Stimulated activated CD8-positive, alpha-beta memory T cell treated with anti-CD3 and anti-CD28 coated beads, Interleukin-15, amount 100 ng/mL, for 4 hours (primary cell): Measurements from ENCODE around the gene PRKCQ.
A peak's percentile ranks its signal among the peaks of the same experiment; 100 is the strongest.

Experiments used
- DNase-seq, 2 donors: peaks; one replicate each; pipeline ENCODE4 v3.0.0-alpha.2; 2020; ENCODE audit warnings: low read depth in 2 of 2

Gene PRKCQ

DNA sequence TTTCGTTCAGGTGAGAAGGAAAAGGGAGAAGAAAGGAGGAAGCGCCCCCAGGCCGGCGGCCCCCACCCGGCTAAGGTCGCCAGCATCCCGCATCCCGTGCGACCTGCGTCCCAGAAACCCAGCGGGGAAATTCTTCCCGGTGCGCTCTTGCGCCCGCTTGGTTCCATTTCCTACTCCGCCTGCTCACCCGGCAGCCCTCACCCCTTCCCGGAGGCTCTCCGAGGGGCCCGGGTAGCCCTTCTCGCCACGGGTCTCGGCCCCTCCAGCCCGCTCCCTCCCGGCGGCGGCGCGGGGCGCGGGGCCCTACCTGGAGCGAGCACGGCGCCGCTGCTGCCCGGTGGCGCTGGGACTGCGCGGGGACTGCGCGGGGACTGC, at the start of gene PRKCQ:
TSS of gene PRKCQ (minus strand) at position 373 of the 375 bp plus-strand sequence. CDS start 65,141 bp downstream, outside the sequence.
- DNase-seq = no peak

DNA sequence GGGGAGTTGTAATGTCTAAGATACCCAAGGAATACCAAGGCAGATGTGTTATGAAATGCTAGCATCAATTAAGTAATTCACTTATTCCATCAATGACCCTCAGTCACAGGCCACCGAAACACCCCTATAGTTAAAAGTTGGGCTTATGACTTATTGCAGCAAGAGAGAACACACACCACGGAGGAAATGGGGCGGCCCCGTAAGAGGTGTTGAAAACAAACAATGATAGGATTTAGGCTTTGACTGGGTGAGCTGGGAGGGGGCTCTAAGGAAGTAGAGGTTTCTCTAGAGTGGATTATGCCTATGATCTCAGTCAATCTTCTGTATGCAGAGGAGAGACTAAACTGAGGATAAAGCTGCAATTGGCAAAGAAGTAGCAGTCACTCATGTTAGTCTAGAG, 45.4 kb upstream of the PRKCQ start:
- DNase-seq = no peak

DNA sequence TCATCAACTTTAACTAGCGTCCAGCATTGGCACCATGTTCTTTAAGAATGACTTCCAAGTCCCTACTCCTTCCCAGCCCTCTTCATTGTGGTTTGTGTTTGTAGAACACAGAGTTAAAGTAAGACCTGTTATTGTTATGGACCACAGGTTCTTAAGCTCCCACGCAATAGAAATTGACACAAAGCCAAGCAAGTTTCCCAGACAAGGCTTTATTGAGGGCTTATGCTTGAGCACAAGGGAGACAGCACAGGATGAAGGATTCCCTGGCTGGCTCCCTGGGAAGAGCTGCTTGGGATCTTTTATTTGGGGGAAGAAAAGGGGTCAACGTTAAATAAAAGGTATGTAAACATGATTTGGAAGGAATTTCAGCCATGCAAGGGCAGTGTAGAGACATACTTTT, 44.3 kb upstream of the PRKCQ start:
- DNase-seq = no peak

DNA sequence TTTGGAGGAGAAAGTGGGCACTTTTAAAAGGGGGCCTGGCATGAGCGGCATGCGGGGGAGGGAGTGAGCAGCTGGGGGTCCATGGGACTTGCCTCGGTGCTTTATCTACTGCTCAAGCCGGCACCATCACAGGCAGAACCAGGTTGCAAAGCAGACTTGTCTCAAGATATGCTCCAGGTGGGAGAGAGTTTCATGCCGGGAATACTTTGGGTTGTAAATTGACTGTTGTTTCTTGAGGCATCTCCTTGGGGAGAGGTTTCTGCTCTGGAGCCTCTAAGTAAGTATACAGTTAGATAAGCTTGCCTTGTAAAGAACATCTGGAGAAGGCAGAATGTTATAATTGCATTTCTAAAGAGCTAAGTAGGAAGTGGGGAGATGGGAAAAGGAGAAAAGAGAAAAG, 42.8 kb upstream of the PRKCQ start:
- DNase-seq = no peak

DNA sequence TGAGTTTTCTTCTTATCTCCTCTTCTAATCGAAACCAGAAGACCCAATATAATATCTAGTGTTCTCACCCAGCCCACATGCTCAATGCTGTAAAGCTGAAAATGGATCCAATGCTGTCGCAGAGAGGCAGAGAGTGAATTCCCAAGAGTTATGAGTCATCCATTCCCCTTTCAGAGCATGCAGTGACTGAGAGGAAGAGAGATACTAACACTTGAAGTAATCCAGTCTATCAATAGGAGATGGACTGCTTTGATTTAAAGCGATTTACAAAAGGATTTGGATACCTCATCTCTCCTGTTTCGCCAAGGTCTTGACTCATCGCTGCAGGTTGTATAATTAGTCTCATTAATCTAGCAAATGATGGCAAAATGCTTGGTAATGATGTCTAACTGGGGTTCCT, 41.5 kb upstream of the PRKCQ start:
- no peak for DNase-seq

DNA sequence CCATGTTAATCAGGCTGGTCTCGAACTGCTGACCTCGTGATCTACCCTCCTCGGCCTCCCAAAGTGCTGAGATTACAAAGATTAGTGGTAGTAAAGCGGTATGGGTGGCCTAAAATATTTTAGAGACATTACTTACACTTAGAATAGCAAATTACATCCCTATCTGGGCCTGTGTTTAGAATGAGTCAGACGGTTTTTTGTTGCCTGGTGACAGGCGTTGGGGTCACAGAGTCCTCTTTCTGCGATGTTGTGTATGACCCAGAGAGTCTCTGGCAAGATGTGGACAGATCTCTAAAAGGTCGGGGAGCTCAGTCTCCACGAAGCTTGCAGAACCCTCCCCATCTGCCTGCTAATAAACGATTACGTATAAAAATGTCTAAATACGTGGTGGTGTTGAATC, 39.6 kb upstream of the PRKCQ start:
- DNase-seq = no peak

DNA sequence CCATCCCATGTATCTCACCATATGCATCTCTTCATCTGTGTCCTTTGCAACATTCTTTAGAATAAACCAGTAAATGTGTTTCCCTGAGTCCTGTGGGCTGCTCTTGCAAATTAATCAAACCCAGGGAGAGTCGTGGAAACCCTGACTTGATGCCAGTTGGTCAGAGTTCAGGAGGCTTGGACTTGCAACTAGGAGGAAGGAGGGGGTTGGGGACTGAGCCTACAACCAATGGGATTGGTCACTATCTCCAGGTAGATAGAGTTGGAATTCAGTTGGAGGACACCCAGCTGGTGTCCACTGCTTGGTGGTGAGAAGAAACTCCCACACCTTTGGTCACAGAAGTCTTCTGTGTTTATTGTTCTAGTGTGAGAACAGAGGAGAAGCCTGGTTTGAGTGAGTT, 38.3 kb upstream of the PRKCQ start:
- no peak for DNase-seq

DNA sequence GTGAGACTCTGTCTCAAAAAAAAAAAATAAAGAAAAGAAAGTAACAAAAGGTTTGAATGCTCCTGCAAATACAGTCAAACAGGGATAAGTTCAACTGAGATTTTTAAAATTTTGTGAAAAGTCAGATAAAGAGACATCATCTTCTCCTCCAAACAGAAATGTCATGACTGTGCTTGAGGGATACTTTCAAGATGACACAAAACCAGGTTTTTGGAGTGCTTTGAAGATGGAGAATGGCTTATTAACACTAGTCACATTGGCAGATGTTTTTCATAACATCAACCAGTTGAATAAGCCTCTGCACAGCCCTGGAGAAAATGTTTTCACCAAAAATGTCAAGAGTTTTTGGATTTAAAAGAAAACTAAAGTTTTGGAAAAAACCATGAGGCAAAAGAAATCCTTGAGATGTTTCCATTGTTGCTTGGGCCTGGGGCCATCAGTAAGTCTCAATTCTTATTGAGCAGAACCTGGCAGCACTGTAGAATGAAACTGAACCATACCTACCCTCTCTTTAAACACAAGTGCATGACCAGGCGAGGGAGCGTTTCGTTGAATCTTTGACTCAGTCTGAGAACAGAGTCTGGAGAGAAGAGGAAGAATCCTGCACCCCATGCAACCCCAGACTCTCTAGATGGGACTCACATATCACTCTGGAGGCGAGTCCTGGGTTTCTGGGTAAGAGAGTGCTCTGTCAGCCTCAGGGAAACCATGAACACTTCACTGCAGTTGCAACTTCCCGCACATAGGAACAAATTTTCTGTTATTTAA, 37.4 kb upstream of the PRKCQ start:
- no peak for DNase-seq

DNA sequence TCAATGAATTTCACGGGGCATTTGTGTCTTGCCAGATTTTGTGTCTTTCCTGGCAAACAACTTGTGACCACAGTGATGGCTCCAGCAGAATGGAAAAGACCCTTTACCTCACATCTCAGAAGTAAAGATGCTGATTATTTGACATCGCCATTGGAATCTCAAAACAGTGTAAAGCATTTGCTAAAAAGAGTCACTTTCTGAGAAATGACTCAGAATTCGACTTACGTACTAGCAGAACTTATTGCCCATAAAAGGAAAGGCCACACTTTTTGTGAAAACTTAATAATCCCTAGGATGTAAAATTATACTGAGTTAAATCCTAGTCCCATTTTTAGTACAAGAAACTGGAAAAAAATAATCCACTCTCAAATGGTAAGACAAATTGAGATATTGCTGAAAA, 35.9 kb upstream of the PRKCQ start:
- DNase-seq = no peak

DNA sequence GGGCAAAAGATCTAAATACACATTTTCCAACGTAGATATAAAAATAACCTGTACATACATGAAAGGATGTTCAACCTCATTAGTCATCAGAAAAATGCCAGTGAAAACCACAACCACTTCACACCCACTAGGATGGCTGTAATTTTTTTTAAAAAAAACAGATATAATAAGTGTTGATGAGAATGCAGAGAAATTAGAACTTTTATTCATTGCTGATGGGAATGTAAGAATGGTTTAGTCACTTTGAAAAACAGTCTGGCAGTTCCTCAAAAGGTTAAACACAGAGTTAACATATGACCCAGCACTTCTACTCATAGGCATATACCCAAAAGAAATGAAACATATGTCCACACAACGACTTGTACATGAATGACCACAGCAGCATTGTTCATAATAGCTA, 32.3 kb upstream of the PRKCQ start:
- no peak for DNase-seq

DNA sequence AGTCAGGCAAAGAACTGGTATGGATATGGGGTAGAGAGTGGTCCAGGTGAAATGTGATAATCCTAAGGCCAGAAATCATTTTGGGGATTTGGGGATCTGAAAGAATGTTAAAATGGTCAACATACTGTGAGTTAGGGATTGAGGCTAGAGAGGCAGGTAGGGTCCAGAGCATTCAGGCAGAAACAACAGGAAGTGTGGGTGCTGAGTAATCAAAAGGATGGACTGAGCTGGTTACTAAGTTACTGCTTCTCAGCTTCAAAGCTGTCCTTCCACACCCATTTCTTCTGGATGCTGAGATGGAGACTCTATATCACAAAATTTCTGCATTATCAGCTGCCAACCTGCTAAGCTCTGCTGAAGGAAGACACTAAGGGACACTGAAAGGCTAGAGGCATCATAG, 30.6 kb upstream of the PRKCQ start:
- no peak for DNase-seq

DNA sequence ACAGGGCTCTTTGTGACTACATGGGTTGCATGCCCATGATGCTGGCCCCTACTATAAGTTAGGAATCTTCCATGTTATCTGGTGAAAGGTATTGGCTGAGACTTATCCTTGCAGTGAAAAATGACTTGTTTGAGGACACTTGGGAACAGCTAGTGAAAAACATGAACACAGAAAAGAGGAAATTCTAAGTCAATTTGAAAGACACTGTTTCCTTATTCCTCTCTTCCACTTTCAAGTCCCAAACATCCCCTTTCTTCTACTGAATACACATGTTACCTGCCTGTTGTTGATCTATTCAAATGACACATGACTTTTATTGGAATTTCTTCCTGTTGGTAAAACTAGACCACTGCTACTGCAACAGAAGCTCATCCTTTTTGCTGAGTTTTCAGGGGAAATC, 29.5 kb upstream of the PRKCQ start:
- no peak for DNase-seq

DNA sequence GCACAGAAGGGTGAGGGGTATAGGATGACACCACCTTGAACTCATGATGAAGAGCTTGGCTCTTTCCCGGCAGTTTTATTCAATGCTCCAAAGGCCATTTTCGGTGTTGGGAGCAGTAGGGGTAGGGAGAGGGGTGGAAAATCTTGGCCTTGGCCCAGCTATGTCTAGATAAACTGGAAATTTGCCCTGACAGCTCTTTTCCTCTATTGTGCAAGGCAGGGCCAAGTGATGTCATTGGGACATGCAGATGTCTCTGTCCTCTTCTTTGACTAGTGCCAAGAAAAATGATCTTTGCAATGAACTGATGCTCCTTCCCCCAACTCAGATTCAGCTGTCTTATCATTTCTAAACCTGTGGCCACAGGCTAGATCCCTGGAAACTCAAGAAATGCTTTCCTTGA, 27.7 kb upstream of the PRKCQ start:
- DNase-seq = no peak

DNA sequence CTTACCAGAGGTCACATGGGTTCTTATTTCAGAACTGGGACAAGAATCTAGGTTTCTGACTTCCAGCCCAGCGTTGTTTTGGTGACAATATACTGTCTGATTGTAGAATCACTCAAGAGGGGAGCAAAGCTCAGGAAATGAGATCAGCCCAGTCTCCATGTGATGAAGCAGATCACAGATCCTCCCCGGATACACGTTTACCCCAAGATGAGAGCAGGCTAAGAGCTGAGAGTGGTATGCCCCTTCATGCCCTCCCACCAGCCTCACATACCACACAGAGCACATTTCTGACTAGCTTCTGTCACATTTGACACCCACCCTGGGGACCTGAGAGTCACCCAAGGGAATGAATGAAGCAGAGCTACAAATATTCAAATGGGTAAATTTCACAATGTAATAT, 27.1 kb upstream of the PRKCQ start:
- peak in 1 of 2 donors; percentile 50 for DNase-seq

DNA sequence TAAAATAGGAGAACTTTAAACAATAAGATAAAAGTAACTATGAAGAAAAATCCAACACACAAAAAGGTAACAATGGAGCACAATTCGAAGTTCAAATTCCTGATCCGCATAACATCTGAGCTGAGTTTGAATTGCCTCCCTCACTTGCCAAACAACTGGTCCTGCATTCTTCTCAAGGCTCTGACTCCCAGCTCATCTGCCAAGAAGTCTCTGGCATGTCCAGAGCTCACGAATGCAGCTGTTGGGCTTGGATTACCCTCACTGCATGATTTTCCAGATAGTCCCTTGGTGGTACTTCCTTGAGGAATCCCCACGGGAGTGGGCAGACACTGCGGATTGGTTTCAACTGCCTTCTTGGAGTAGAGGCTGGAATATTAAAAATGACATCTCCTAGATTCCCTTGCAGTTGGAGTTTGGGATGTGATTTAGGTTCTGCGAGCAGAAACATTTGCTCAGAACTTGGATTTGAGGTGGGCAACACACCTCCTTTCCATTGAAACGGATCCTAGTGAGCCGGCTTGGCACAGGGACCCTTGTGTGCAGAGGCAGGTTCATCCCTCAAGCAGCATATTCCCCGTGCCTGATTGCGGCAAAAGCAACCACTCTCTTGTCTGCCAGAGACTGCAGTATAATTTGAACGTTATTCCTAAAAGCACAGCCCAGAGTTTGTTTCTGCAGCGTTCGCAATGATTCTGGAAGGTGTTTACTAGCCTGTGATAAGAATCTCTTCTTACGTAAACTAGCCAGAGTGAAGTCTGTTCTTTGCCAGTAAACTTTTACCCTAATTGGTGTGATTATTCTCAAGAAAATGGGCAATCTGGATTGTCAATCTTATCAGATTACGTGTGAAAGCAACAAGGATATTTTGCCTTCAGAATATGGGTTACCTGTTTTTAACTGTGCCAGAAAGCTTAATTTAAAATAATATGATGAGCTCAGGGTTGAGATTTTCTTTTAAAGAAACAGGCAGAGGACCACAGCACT, 23.4 kb upstream of the PRKCQ start:
- no peak for DNase-seq

DNA sequence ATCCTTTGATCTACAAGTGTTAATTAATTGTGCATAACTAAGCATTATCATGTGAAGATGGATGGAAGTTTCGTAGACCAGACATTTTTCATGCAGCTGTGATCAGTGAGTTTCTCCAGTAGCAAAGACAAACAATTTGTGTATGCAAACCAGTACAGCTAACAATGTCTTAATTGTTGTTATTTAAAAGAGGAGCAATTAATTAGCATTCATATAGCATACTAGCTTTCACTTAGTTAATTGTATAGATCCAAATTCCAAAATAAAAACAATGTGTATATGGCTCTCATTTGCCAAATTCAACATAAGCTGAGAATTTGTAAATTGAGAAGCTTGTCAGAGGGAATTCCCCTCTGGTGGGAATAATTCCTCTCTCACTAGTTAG, 22.6 kb upstream of the PRKCQ start:
- DNase-seq = no peak

DNA sequence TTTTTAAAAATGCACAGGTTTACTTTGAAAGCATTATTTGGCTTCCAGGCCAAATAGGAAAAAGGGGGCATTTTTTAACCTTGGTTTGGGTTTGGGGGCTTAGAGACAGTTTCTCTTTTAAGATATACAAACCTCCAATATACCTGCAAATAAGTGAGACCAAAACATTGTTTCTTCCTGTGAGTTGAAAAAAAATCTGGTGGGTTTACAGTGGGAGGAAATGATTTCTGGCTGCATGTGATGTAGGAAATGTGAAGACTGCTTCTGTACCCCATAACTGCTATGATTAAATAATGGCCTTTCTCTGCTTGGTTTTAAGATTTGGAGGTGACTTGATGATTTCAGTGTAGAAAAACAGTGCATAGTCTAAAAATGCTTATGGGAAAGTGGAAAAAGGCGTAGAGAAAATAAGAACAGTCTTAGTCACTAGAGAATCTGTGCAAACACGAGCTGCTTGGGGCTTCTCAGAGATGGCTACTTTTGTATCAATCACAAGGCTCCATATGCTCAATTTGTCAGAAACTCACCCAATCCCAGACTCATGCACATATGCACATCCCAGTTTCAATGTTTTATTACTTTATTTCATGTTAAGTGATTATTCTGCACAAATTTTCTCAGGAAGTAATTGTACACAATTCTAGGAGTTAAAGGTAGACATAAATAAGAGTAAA, 22.1 kb upstream of the PRKCQ start:
- no peak for DNase-seq

DNA sequence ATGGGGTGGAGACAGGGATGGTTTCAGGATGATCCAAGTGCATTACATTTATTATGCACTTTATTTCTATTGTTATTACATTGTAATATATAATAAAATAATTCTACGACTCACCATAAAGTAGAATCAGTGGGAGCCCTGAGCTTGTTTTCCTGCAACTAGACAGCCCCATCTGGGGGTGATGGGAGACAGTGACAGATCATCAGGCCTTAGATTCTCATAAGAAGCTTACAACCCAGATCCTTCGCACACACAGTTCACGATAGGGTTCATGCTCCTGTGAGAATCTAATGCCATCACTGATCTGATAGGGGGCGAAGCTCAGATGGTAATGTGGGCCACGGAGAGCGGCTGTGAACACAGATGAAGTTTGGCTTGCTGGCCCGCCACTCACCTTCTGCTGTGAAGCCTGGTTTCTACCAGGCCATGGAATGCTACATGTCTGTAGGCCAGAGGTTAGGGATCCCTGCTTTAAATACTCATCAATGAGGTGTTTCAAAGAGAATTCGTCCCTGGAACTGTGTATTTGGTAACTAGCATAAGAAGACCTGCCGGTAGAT, 21.2 kb upstream of the PRKCQ start:
- no peak for DNase-seq

DNA sequence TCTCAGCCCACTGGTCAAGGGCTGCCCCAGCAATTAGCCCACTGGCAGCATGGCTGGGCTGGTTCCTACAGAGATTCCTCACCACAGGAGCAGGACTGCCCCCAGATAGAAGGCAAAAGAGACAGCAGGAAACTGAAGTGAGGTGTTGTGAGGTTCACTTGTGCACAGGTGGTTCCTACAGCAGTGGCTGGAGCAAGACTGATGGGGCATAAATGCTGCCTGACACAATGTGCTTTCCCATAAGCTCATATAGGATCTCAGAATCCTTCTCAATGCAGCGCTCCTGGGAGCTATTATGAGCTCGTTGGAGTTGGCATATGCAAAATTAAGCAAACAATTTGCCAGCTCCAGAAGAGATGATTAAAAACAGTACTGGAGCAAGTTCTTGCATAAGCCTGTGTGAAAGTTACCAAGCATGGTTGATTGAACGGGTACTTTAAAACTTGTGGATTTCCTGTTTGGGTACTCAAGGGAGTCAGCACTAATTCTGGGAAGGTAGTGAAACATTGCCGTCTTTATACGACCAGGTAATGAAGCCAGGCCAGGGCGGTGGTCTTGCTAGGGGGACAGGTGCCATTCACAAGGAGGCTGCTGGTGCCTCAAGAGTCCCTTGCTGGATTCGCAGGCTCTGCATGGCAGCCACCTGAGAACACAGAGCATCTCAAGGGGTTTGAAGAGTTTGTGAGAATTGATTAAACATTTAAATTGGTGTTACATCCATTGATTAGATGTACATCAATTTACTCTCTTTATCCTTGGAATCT, 20.3 kb upstream of the PRKCQ start:
- DNase-seq = no peak

DNA sequence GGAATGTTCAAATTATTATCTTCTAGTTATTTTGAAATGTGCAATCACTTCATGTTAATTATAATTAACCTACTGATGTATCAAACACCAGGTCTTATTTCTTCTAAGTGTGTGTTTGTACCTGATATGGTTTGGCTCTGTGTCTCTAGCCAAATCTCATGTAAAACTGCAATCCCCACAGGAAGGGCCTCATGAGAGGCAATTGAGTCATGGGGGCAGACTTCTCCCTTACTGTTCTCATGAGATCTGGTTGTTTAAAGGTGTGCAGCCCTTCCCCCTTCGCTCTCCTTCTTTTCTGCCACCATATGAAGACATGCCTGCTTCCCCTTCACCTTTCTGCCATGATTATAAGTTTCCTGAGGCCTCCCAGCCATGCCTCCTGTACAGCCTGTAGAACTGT, 18.6 kb upstream of the PRKCQ start:
- DNase-seq = no peak

DNA sequence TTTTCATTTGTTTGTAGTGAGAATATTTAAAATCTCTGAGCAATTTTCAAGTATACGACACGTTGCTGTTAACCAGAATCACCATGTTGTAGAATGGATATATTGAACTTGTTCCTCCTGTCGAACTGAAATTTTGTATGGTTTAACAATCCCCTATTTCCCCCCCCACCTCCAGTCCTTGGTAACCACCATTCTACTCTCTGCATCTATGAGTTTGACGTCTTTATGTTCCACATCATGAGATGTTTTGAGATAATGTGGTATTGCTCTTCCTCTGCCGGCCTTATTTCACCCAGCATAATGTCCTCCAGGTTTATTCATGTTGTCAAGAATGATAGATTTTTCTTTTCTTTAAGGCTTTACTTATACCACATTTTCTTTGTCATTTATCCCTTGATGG, 17.4 kb upstream of the PRKCQ start:
- DNase-seq = no peak
